Amniotic stem cell (primary cell): ENCODE data around the gene SPOCK3.
"Not testable (repeated sequence)": the region's sequence is repeated elsewhere in the genome, so short reads cannot be mapped to it uniquely, and the experiment has no call there.

Experiments
- DNase-seq: peaks from one replicate; lab custom pipeline; 2025; lab: John Stamatoyannopoulos, UW

Gene SPOCK3

DNA sequence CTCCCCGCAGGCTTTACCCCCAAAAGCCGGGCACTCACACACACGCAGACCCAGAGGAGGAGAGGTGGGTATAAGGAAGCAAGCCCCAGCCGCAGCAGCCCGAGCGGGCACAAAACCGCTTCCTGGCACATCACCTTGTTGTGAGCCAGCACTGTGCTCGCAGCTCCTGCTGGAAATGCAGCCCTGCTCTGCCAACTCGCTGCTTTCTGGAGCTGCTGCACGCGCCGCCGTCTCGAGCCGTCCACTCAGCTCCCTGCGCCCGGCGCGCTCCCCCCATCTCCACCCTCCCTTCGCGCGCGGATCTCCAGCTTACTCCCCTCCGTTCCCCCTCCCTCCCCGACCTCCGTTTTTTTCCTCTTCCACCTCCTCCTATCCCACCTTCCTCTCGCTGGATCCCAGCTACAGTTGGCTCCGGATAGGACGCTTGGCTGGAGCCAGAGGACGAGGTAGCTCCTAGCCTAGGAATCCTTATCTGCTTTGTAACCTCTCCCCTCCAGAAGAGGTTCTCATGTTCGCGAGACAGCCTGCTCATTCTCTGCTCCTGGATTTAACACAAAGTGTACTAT, at the start of gene SPOCK3:
TSS of gene SPOCK3 (minus strand) at position 179 of the 566 bp plus-strand sequence.
- DNase-seq: peak; percentile 49

DNA sequence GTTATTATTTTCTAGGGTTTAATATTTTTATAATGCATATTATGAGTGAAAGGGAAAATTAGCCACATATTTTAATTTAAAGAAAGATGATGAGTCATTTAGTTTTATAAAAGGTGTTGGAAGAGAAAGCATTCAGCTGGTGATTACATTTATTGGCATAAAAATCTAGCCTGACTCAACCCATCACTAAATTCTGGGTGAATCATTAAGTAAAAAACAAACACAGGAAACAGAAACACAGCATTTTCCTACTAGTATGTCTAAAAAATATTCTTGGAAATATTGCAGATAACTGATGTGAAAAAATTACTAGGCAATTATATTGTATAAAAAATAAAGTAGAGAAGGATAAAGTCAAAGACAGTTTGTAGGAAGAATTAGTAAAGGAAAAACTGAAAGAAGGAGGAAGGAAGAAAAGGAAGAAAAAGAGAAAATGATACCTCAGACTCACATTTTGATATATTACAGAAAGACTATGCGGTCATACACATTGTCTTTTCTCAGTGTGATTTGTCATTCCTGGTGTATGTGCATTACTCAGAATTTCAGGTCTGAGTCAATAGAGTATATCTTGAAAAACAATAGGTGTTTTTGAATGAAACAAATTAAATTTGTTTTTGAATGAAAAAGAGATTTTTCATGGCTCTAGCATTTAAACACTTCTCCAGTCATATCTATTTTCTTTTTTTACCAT, 48.0 kb upstream of the SPOCK3 start:
- DNase-seq: peak; percentile 1

DNA sequence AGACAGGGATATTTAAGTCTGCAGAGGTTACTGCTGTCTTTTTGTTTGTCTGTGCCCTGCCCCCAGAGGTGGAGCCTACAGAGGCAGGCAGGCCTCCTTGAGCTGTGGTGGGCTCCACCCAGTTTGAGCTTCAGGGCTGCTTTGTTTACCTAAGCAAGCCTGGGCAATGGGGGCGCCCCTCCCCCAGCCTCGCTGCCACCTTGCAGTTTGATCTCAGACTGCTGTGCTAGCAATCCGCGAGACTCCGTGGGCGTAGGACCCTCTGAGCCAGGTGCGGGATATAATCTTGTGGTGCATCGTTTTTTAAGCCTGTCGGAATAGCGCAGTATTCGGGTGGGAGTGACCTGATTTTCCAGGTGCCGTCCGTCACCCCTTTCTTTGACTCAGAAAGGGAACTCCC, 47.3 kb upstream of the SPOCK3 start:
- not testable (repeated sequence) for DNase-seq

DNA sequence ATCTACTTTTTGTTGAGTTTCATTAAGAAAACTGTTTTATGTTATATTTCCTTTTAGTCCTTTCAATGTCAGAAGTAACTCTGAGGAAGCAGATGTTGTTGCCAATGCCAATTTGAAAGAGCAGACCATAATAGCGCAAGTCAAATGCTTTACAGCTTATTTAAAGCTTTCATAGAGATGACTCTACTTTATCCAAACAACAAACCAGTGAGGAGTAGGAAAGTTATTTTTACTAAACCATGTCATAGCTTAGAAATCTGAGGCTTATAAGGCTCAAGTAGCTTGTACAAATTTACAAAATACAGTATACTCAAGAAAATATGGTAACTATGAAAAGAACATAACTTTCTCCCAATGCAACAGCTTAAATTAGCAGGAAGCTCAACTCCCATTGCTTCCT, 40.1 kb upstream of the SPOCK3 start:
- DNase-seq: peak; percentile 61

DNA sequence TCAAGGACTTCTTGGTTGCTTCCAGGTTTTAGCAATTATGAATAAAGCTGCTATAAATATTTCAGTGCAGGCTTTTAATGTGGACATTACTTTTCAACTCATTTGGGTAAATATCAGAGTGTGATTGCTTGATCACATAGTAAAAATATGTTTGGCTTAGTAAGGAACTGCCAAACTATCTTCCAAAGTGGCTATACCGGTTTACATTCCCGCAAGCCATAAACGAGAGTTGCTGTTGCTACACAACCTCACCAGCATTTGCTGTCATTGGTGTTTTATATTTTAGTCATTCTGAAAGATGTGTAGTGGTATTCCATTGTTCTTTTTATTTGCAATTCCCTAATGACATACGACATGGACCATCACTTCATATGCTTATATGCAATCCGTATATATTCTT, 30.9 kb upstream of the SPOCK3 start:
- DNase-seq: no peak

DNA sequence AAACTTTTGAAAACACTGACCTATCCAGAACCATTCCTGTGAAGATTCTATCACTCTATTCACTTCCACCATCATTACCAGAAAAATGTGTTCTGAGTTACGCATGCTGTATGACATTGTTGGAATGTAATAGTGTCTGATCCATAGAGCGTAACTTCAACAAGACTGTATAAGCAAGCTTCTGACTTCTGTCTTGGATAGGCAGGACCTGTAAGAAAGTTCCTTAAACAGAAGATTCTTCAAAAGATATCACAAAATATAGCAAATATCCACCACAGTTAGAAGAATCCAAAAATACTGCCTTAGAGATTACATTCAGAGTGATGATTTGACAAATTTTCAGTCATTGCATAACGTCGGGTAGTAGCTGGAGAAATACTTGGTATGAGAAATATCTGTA, 14.0 kb upstream of the SPOCK3 start:
- no peak for DNase-seq

DNA sequence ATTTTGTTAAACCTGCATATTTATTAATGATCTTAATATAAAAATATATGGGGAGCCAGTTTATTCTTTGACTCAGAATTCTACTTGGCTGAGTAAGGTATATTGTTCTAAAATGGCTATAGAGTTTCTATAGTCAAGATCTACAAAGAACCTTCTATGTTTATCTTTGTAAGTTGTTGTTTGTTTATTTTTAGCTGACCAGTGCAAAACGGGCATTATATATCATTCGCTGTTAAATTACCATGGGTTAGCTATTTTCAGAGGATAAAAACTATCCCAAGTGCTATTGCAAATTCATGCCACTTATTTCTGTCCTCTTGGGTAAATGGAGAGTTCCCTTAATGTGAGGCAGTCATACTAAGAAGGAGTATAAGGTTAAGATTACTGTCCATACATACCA, 5.3 kb upstream of the SPOCK3 start:
- no peak for DNase-seq

DNA sequence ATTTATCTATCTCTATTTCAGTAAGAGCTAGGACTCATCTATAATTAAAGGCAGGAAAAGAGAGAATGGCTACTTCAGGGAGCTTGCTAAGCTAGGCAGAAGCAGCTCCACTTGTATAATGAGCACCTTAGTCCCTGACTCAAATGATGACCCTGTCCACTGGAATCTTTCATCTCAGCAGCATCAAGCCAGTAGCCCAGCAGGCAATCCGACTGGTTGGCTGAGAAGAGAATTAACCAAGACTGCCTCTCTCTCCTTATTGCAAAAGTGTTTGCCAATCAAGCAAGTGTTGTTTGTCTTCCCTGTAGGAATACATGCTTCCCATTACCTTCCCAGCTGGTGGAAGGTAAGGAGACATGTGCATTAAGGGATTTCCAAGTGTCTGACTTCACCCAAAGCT, 3.9 kb upstream of the SPOCK3 start:
- no peak for DNase-seq

DNA sequence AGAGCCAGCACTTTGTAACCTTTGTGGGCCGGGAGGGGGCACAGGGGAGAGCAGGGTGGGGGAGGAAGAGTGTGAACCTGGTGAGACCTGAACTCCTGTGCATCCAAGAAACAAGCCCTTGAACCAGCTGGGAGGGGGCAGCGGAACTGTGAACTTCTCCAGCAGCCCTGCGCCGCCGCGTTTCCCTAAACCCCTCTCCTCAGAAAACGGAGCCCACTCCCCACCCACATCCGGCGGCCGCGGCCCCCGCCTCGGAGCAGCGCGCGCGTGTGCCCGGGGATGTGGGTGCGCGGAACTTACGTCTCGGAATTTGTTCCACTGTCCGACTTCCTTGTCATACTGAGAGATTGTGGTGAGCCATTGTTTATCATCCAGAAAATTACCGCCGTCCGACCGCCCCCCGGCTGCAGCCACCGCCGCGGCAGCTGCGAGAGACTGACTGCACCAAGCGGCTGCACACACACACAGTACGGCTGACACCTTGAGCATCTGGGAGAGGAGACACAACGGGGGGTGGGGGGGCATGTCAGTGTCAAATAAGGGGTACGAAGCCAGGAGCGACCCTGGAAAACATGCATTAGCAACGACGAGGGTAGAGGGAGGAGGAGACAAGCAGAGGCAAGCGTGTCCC, 494 bp downstream of the SPOCK3 start:
- DNase-seq: no peak

DNA sequence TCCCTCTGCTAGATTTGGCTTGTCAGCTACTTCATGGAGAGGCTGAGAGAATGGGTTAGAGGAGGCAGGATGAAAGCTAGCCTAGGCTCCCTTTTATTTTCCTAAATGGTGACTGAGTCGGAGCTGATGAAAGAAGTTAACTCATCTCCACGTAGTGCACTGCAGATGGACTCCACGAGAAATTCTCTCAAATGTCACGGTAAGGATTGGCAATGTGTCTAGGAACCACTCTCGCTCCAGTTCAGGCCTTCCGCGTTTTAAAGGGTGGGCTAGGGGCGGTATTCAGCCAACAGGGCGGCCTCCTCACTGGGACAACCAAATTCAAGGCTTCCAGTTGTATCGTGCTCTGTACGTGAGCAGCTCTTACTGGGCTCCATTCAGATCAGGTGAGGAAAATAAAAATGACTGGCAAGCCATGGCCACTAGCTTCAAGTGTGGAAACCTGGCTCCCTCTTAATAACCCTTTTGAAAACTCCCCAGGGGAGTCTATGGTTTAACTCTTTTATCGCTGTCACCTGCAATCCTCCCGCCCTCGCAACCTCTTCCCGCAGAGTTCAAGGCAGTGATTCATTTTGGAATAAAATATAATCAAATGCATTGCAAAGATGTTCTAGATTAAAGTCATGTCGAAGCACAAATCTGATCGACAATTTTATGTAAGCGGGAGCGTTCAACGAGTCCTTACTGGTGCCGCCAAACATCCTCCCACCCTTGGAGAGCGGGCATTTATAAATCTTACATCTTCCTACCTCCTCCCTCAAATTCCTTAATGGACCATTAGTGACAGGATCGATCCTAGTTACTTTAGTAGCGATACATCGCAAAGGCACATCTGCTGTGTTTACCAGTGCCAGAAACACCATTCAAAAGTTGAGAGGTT, 1.2 kb downstream of the SPOCK3 start:
- DNase-seq: no peak

DNA sequence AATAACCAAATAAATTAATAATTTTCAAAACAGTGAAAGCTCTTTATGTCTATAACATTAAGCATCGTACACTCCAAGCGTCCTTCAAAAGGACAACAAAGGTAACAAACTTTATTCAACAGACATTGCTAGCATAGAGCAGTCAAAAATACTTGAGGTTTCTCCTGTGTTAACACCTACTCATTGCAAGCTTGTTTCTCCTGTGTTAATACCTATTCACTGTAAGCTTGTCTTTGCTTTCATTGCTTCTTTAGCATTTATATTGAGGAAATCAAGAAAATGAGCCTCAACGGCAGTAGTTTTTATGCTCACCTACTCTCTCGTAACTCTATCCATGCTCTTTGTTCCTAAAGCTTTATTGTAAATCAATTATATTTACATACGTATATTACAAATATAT, 3.5 kb downstream of the SPOCK3 start:
- DNase-seq: no peak

DNA sequence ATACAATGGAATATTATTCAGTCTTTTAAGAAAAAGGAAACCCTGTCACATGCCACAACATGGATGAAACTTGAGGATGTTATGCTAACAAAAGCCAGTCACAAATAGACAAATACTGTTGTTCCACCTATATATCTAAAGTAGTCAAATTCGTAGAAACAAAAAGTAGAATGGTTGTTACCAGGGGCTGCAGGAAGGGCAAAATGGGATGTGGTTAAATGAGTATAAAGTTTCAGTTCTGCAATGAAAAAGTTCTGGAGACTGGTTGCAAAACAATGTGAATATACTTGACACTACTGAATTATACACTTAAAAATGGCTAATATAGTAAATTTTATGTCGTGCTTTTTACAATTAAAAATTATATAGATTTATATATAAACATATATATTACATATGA, 12.2 kb downstream of the SPOCK3 start:
- DNase-seq: no peak

DNA sequence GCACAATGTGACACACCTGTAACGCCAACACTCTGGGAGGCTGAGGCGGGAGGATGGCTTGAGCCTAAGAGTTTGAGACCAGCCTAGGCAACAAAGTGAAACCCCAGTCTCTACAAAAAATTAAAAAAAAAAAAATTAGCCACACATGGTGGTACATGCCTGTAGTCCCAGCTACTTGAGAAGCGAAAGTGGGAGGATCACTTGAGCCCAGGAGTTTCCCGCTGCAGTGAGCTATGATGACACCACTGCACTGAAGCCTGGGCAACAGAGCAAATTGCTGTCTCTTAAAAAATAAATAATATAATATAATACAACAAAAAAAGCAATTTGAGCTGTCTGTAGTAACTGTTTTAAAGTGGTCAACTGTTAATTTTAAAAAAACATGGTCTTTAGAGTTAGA, 13.2 kb downstream of the SPOCK3 start:
- DNase-seq: no peak

DNA sequence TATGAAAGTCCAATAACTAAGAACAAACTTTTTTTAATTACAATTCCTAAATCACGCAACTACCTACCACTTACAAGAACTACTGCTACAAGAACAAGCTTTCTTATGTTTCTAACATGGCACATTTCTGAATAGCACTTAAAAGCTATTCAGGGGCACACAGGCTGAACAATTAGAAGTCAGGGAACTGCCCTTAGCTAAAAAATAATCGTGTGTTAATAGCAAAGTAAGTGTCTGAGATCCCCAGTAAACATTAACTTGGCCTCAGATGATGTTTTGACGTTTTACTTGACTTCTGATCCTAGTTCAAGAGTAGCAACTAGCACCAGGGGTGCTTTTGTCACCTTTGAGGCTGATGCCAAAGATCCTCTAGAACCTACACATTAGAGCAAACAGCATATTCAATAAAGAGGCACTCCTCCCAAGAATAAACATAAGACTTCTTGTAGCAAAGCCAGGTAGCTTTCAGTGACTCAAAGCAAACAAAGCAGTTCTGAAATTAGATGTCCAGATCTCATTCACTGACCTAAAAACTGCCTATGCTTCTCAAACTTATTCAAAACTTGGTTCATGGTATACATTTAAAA, 16.2 kb downstream of the SPOCK3 start:
- DNase-seq: no peak

DNA sequence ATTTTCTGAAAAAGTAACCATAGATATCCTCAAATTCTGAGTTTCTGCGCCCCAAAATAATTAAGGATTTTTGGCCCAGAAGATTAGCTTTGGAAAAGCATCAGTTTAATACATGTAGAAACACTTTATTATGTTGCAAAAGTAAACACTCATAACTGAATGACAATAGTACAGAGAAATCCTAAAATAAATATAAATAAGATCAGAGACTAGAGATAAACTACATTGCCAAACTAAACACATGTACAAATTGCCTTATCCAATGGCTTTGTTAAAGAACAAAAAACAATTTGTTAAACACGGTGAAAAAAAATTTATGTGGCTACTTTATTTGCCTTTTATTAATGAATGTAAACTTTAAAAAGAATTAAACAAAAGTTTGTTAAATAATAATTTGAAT, 17.5 kb downstream of the SPOCK3 start:
- no peak for DNase-seq

DNA sequence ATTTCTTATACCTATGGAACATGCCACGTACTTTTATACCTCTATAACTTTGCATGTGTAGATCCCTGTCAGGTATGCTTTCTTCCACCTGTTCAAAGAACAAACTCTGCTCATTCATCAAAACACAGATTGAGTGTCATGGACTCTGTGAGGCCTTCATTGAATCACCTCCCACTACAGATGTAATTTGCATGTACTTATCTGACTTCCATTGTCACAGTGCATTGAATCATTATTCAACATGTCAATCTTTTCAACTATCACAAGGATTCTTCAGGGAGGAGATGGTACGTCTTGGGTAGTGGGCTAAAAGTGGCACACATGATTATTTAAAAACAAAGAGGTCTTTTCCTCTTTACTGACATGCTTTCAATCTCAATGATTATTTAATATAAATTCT, 24.1 kb downstream of the SPOCK3 start:
- DNase-seq: no peak

DNA sequence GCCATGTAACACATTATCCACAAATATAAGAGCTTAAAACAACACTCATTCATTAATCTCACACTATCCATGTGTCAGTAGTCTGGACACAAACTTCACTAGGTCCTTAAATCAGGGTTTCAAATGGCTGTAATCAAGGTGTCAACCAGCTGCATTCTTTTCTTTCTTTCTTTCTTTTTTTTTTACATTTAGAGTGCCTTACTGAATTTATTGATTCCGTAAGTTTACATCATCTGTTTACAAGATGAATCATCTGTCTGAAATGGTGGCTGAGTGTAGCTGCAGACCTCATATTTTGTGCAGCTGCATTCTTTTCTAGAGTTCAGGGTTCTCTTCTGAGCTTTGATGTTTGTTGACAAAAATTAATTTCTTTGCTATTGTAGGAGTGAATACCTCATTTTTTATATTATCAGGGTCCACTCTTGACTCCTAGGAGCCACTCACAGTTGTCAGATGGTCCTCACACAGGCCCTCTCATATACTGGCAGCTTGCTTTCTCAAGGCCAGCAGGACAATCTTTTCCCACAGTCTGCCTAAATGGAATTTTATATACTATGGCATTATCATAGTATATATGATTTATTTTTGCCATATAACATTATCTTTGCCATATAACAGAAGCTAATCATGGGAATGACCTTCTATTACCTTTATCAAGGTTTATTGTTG, 37.8 kb downstream of the SPOCK3 start:
- DNase-seq: no peak

DNA sequence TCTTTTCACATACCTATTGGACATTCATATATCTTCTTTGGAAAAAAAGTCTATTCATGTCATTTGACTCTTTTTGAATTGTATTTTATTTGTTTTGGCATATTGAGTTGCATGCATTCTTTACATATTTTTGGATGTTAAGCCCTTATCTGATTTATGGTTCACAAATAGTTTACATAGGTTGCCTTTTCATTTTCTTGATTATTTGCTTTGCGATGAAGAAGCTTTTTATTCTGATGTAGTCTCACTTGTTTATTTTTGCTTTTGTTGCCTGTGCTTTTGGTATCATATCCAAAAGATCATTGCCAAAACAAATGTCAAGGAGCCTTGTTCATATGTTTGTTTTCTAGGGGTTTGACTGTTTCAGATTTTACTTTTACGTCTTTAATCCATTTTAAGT, 43.9 kb downstream of the SPOCK3 start:
- DNase-seq: no peak

DNA sequence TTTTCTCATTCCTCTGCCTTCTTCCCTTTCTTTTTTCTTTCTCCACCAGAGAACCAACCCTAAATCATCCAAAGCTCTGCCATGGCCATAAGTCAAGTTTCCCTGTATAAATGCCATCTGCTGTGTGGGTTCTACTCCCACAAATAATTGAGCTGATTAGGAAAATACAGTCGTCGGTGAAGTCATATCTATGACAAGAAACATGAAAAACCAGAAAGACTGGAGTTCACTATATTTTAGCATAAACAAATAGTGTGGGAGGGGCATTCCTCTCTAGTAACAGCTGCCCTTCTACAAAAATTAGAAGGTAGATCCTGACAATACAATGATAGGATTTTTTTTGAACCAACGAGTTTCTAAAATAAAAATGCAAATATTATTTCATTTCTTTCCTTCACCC, 48.8 kb downstream of the SPOCK3 start:
- no peak for DNase-seq

DNA sequence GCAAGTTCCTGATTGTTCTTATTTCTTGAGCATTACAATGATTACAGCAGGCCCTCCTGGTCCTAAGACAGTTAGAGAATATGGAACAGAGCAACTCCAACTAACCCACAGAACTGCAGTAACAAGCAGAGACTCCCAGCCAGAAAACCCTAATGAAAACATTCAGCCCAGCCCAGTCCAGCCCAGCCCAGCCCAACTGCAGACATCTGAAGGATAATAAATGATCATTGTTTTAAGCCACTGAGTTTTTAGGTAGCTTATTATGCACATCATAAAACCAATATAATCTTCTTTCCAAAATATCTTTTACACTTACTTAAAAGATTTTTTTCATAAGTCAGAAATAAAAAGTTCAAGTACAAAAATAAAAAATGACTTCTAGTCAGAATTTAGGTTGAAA, 51.3 kb downstream of the SPOCK3 start:
- DNase-seq: no peak

DNA sequence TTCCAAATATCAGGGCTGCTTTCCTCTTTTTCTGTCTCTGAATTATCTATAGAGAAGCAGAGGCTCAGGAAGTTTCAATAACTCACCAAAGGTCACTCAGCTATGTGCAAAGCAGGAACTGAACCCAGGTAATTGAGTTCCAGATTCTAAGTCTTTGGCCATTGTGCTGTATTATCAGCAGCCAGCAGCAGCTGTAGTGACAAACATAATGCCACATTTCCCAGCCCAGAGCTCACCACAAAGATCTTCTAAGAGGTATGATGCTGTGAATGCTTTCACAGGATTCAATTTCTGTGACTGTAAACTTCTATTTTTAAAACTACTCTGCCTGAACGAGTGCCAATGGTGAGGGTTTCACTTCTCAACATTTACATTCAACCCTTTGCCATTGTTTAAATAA, 56.4 kb downstream of the SPOCK3 start:
- DNase-seq: no peak
